Measurements from ENCODE around the gene TENT4B.

GRCh38 chr16:50190292-50190691 lies 37.2 kb downstream of the TENT4B start:
- no peak for TF ChIP-seq CTCF (IDR thresholded peaks at IDR 0.05; ENCODE audit: poor library complexity)
- TF ChIP-seq EZH2phosphoT487 (IDR thresholded peaks at IDR 0.05; ENCODE audit: low read depth, severe bottlenecking, unreplicated experiment) = no peak
- no peak for TF ChIP-seq EZH2 (IDR thresholded peaks at IDR 0.05; ENCODE audit: borderline replicate concordance)

Measured in hepatocyte (in vitro differentiated cells).